ENCODE data around the gene NR3C1. TPM values are rescaled to one million over a fixed set of nuclear protein-coding genes. Genes with fewer than 3 reads are reported as not detected.

NR3C1 gene
- total RNA-seq, 1 donor from 2014 or later = 156 TPM

GRCh38 chr5:143398053-143398355, 5.5 kb downstream of the NR3C1 start:
- DNase-seq = no peak

- DNase-seq = no peak
Observed at GRCh38 chr5:143397302-143398052, 6.0 kb downstream of the NR3C1 start.

- no peak for DNase-seq
Observed at GRCh38 chr5:143396353-143396940, 7.0 kb downstream of the NR3C1 start.

- DNase-seq = no peak
Observed at GRCh38 chr5:143395638-143396352, 7.7 kb downstream of the NR3C1 start.

- DNase-seq = no peak
Observed at GRCh38 chr5:143393524-143393923, 10.0 kb downstream of the NR3C1 start.

- DNase-seq = no peak
Observed at GRCh38 chr5:143390941-143391340, 12.5 kb downstream of the NR3C1 start.

GRCh38 chr5:143390258-143390657, 13.2 kb downstream of the NR3C1 start:
- DNase-seq = no peak

- DNase-seq = no peak
Observed at GRCh38 chr5:143386725-143387124, 16.8 kb downstream of the NR3C1 start.

GRCh38 chr5:143384865-143385657, 18.4 kb downstream of the NR3C1 start:
- DNase-seq = no peak

GRCh38 chr5:143383988-143384387, 19.5 kb downstream of the NR3C1 start:
- no peak for DNase-seq

GRCh38 chr5:143379606-143380005, 23.9 kb downstream of the NR3C1 start:
- no peak for DNase-seq

GRCh38 chr5:143376911-143377813, 26.3 kb downstream of the NR3C1 start:
- DNase-seq = no peak

GRCh38 chr5:143376195-143376779, 27.2 kb downstream of the NR3C1 start:
- no peak for DNase-seq

GRCh38 chr5:143374496-143375217, 28.8 kb downstream of the NR3C1 start:
- no peak for DNase-seq

- DNase-seq = peak; percentile 27
Observed at GRCh38 chr5:143373076-143373475, 30.4 kb downstream of the NR3C1 start.

- DNase-seq = no peak
Observed at GRCh38 chr5:143372187-143372829, 31.2 kb downstream of the NR3C1 start.

- DNase-seq = no peak
Observed at GRCh38 chr5:143370440-143370839, 33.0 kb downstream of the NR3C1 start.

- no peak for DNase-seq
Observed at GRCh38 chr5:143364061-143364460, 39.4 kb downstream of the NR3C1 start.

- no peak for DNase-seq
Observed at GRCh38 chr5:143362664-143363227, 40.7 kb downstream of the NR3C1 start.

GRCh38 chr5:143361438-143361837, 42.0 kb downstream of the NR3C1 start:
- DNase-seq = no peak

Measured in tongue (tissue), 2 donors.